ENCODE data around the gene OR13F1. TPM values are rescaled to one million over a fixed set of nuclear protein-coding genes. Genes with fewer than 3 reads are reported as not detected.

OR13F1 gene
- total RNA-seq, 1 experiment from 2014 or later, result not detected

GRCh38 chr9:104536756-104537155 lies 32.7 kb downstream of the OR13F1 start, which contains the start of gene OR13C3:
OR13C3 (minus strand) TSS chr9:104536856; CDS start chr9:104536723, 133 bp downstream.
- H4K20me1 ChIP-seq (ENCODE audit: insufficient read depth), result no peaks in the 10 kb centered on the region
- H3K27ac ChIP-seq (ENCODE audit: low read depth, low read length), result no peak within 1 kb of the TSS
- POLR2A ChIA-PET, result no interaction called here
- RAD21 ChIA-PET (ENCODE audit: low non-redundant PET in 1 of 2, low total read pairs in 2 of 2, uncharacterized antibody in 2 of 2, unreplicated experiment in 2 of 2), result no interaction called here
- H2AFZ ChIP-seq (ENCODE audit: low read depth, low read length, poor library complexity, severe bottlenecking), result no peak within 1 kb of the TSS
- BruUV-seq (replicated peaks), result no TSS peak
- ATAC-seq, result no peak
- H3K4me2 ChIP-seq (ENCODE audit: low read length), result no peak within 1 kb of the TSS
- no peaks in the 10 kb centered on the region for H3K36me3 ChIP-seq (ENCODE audit: control insufficient read depth in 1 of 2, insufficient read depth in 2 of 2, low read length in 2 of 2)
- no peak within 1 kb of the TSS for H3K9ac ChIP-seq (ENCODE audit: low read length)
- intact Hi-C loops (cut with micrococcal nuclease), result no loop called here
- CTCF ChIA-PET, result no interaction called here
- H3K79me2 ChIP-seq (ENCODE audit: insufficient read depth, low read length), result no peaks in the 10 kb centered on the region
- H3K9me3 ChIP-seq (ENCODE audit: control insufficient read depth in 1 of 2, insufficient read depth in 1 of 2, low read depth in 1 of 2, low read length in 2 of 2), result no peaks in the 10 kb centered on the region
- H3K4me3 ChIP-seq (replicated peaks in 1 of 2; ENCODE audit: low read depth in 1 of 2, low read length in 2 of 2), result no peak within 1 kb of the TSS
- no peaks in the 10 kb centered on the region for H3K9me2 ChIP-seq (ENCODE audit: insufficient read depth)
- no peak for DNase-seq (ENCODE audit: low read depth, low spot score)
- TF ChIP-seq EZH2 (IDR thresholded peaks at IDR 0.05), result no peak
- TF ChIP-seq SRF (IDR thresholded peaks at IDR 0.05; ENCODE audit: low read depth), result no peak
- TF ChIP-seq, protein P1, sequence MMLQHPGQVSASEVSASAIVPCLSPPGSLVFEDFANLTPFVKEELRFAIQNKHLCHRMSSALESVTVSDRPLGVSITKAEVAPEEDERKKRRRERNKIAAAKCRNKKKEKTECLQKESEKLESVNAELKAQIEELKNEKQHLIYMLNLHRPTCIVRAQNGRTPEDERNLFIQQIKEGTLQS (IDR thresholded peaks at IDR 0.05), result no peak
- TF ChIP-seq, protein P2, sequence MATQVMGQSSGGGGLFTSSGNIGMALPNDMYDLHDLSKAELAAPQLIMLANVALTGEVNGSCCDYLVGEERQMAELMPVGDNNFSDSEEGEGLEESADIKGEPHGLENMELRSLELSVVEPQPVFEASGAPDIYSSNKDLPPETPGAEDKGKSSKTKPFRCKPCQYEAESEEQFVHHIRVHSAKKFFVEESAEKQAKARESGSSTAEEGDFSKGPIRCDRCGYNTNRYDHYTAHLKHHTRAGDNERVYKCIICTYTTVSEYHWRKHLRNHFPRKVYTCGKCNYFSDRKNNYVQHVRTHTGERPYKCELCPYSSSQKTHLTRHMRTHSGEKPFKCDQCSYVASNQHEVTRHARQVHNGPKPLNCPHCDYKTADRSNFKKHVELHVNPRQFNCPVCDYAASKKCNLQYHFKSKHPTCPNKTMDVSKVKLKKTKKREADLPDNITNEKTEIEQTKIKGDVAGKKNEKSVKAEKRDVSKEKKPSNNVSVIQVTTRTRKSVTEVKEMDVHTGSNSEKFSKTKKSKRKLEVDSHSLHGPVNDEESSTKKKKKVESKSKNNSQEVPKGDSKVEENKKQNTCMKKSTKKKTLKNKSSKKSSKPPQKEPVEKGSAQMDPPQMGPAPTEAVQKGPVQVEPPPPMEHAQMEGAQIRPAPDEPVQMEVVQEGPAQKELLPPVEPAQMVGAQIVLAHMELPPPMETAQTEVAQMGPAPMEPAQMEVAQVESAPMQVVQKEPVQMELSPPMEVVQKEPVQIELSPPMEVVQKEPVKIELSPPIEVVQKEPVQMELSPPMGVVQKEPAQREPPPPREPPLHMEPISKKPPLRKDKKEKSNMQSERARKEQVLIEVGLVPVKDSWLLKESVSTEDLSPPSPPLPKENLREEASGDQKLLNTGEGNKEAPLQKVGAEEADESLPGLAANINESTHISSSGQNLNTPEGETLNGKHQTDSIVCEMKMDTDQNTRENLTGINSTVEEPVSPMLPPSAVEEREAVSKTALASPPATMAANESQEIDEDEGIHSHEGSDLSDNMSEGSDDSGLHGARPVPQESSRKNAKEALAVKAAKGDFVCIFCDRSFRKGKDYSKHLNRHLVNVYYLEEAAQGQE (IDR thresholded peaks at IDR 0.05; ENCODE audit: low read depth), result no peak
- TF ChIP-seq TCF7L2 (IDR thresholded peaks at IDR 0.05; ENCODE audit: borderline replicate concordance, extremely low read depth, insufficient read depth, insufficient read length), result no peak
- TF ChIP-seq SP1 (IDR thresholded peaks at IDR 0.05; ENCODE audit: low read depth), result no peak
- no peak for TF ChIP-seq FOSL1 (IDR thresholded peaks at IDR 0.05; ENCODE audit: low read depth)
- no peak for TF ChIP-seq MAX (IDR thresholded peaks at IDR 0.05)
- TF ChIP-seq YY1 (IDR thresholded peaks at IDR 0.05; ENCODE audit: extremely low read depth, insufficient replicate concordance, low read depth, low read length), result no peak
- TF ChIP-seq, protein P3, sequence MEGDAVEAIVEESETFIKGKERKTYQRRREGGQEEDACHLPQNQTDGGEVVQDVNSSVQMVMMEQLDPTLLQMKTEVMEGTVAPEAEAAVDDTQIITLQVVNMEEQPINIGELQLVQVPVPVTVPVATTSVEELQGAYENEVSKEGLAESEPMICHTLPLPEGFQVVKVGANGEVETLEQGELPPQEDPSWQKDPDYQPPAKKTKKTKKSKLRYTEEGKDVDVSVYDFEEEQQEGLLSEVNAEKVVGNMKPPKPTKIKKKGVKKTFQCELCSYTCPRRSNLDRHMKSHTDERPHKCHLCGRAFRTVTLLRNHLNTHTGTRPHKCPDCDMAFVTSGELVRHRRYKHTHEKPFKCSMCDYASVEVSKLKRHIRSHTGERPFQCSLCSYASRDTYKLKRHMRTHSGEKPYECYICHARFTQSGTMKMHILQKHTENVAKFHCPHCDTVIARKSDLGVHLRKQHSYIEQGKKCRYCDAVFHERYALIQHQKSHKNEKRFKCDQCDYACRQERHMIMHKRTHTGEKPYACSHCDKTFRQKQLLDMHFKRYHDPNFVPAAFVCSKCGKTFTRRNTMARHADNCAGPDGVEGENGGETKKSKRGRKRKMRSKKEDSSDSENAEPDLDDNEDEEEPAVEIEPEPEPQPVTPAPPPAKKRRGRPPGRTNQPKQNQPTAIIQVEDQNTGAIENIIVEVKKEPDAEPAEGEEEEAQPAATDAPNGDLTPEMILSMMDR (IDR thresholded peaks at IDR 0.05 in 2 of 3, conservative IDR thresholded peaks at IDR 0.05 in 1 of 3; ENCODE audit: borderline replicate concordance in 1 of 3, insufficient read depth in 1 of 3, low read depth in 2 of 3, low read length in 2 of 3), result no peak
- no peak for TF ChIP-seq ZBTB33 (IDR thresholded peaks at IDR 0.05; ENCODE audit: extremely low read depth, insufficient replicate concordance, low read length)
- no peak for TF ChIP-seq EGR1 (IDR thresholded peaks at IDR 0.05; ENCODE audit: low read depth)
- no peak for TF ChIP-seq POLR2AphosphoS5 (IDR thresholded peaks at IDR 0.05; ENCODE audit: low read depth, low read length)
- no peak for TF ChIP-seq SIN3A (IDR thresholded peaks at IDR 0.05; ENCODE audit: low read depth)
- H3K27me3 ChIP-seq (ENCODE audit: insufficient read depth, low read length), result no peaks in the 10 kb centered on the region
- no peaks in the 10 kb centered on the region for H3K4me1 ChIP-seq (ENCODE audit: control insufficient read depth in 1 of 2, insufficient read depth in 2 of 2, low read length in 2 of 2)
